ENCODE measurements around the gene IFI16. TPM values are rescaled to one million over a fixed set of nuclear protein-coding genes. Genes with fewer than 3 reads are reported as not detected.
A peak's percentile ranks its signal among the peaks of the same experiment; 100 is the strongest.

IFI16 gene
- total RNA-seq, 1 donor from 2014 or later = 160 TPM

- ATAC-seq (ENCODE audit: low read depth) = no peak
- TF ChIP-seq CTCF (IDR thresholded peaks at IDR 0.05) = no peak
- Mint-ChIP-seq H3K9me3 (peaks cover 18% of the 10 kb centered on the region), H3K4me1 (no peaks in the 10 kb centered on the region), H3K27ac (no peak overlapping the region), H3K27me3 (peaks cover 2% of the 10 kb centered on the region), H3K4me3 (no peak overlapping the region), H3K36me3 (ENCODE audit: low read depth) (peaks cover 21% of the 10 kb centered on the region)
- POLR2A ChIA-PET = no interaction called here
- intact Hi-C loops (cut with micrococcal nuclease) = no loop called here
- no peak for DNase-seq
- CTCF ChIA-PET = no interaction called here
Measured at GRCh38 chr1:158984386-158984785, 25.3 kb upstream of the IFI16 start.

GRCh38 chr1:158989424-158989823, 20.3 kb upstream of the IFI16 start:
- H3K9me3 Mint-ChIP-seq = peaks cover 13% of the 10 kb centered on the region
- ChIA-PET POLR2A (no interaction called here), CTCF (no interaction called here)
- no peak overlapping the region for H3K4me3 Mint-ChIP-seq
- peaks cover 12% of the 10 kb centered on the region for H3K36me3 Mint-ChIP-seq (ENCODE audit: low read depth)
- peaks cover 3% of the 10 kb centered on the region for H3K4me1 Mint-ChIP-seq
- no peak for TF ChIP-seq CTCF (IDR thresholded peaks at IDR 0.05)
- no peak overlapping the region for H3K27ac Mint-ChIP-seq
- ATAC-seq (ENCODE audit: low read depth) = no peak
- H3K27me3 Mint-ChIP-seq = peaks cover 2% of the 10 kb centered on the region
- intact Hi-C loops (cut with micrococcal nuclease) = no loop called here
- DNase-seq = no peak

- TF ChIP-seq CTCF (IDR thresholded peaks at IDR 0.05) = no peak
- intact Hi-C loops (cut with micrococcal nuclease) = no loop called here
- peaks cover 12% of the 10 kb centered on the region for H3K4me1 Mint-ChIP-seq
- ChIA-PET POLR2A (no interaction called here), CTCF (no interaction called here)
- no peak overlapping the region for H3K4me3 Mint-ChIP-seq
- H3K27me3 Mint-ChIP-seq = no peaks in the 10 kb centered on the region
- H3K9me3 Mint-ChIP-seq = peaks cover 13% of the 10 kb centered on the region
- DNase-seq = no peak
- H3K27ac Mint-ChIP-seq = no peak overlapping the region
- H3K36me3 Mint-ChIP-seq (ENCODE audit: low read depth) = peaks cover 10% of the 10 kb centered on the region
- no peak for ATAC-seq (ENCODE audit: low read depth)
Measured at GRCh38 chr1:158992787-158993312, 16.9 kb upstream of the IFI16 start.

GRCh38 chr1:158996998-158997397, 12.7 kb upstream of the IFI16 start:
- DNase-seq = no peak
- intact Hi-C loops (cut with micrococcal nuclease) = no loop called here
- Mint-ChIP-seq H3K4me3 (no peak overlapping the region), H3K27ac (no peak overlapping the region), H3K27me3 (no peaks in the 10 kb centered on the region), H3K9me3 (peaks cover 7% of the 10 kb centered on the region), H3K36me3 (ENCODE audit: low read depth) (peaks cover 4% of the 10 kb centered on the region), H3K4me1 (peaks cover 20% of the 10 kb centered on the region)
- ChIA-PET CTCF (interaction anchor here (0.8 to 2.4 kb wide), 5 partner anchors 204 to 794 kb away, joined by 3 to 23 read pairs (median 10); no protein-coding TSS in a partner anchor), POLR2A (no interaction called here)
- no peak for ATAC-seq (ENCODE audit: low read depth)
- TF ChIP-seq CTCF (IDR thresholded peaks at IDR 0.05) = no peak

- ChIA-PET POLR2A (interaction anchor here (0.7 to 1.4 kb wide), 4 partner anchors 10 to 669 kb away, joined by 3 to 6 read pairs (median 4); partner anchors contain the start of gene IFI16), CTCF (interaction anchor here (0.7 to 2.4 kb wide), 19 partner anchors 11 to 1007 kb away, joined by 3 to 23 read pairs (median 5); partner anchors contain the start of gene AIM2)
- ATAC-seq (ENCODE audit: low read depth) (peak; percentile 28), DNase-seq (no peak)
- peaks cover 5% of the 10 kb centered on the region for H3K9me3 Mint-ChIP-seq
- TF ChIP-seq CTCF (IDR thresholded peaks at IDR 0.05) = no peak
- intact Hi-C loops (cut with micrococcal nuclease) = loop anchor here (1.0 to 2.0 kb wide), 8 partner anchors 200 to 1035 kb away; no protein-coding TSS in a partner anchor
- no peaks in the 10 kb centered on the region for H3K27me3 Mint-ChIP-seq
- H3K36me3 Mint-ChIP-seq (ENCODE audit: low read depth) = no peaks in the 10 kb centered on the region
- H3K4me3 Mint-ChIP-seq = no peak overlapping the region
- H3K4me1 Mint-ChIP-seq = peaks cover 20% of the 10 kb centered on the region
- H3K27ac Mint-ChIP-seq = no peak overlapping the region
Measured at GRCh38 chr1:158998037-158998780, 11.5 kb upstream of the IFI16 start.

All from activated B cell treated with CpG ODN at 0.5 μM for 24 hours (primary cell).